ENCODE measurements around the gene PRIMPOL.
"Not testable (repeated sequence)": the region's sequence is repeated elsewhere in the genome, so short reads cannot be mapped to it uniquely, and the experiment has no call there.

PRIMPOL gene

GRCh38 chr4:184733654-184734524, 84.4 kb downstream of the PRIMPOL start, which contains the start of gene CENPU:
CENPU (minus strand) TSS chr4:184734096; CDS start chr4:184734062, 34 bp downstream.
- TF ChIP-seq CTCF (IDR thresholded peaks at IDR 0.05; ENCODE audit: low read depth, low read length, missing control alignments) = no peak
- peak; percentile 97 for DNase-seq (ENCODE audit: low read depth)
- peak within 1 kb of the TSS; percentile 85 for H3K4me3 ChIP-seq (ENCODE audit: low read depth, low read length)
- in situ Hi-C loops (cut with HindIII; ENCODE audit: low sequenced_read_pairs) = no loop called here

- peak overlapping the region; percentile 85 for H3K4me3 ChIP-seq (ENCODE audit: low read depth, low read length)
- in situ Hi-C loops (cut with HindIII; ENCODE audit: low sequenced_read_pairs) = no loop called here
- DNase-seq (ENCODE audit: low read depth) = no peak
- TF ChIP-seq CTCF (IDR thresholded peaks at IDR 0.05; ENCODE audit: low read depth, low read length, missing control alignments) = no peak
Measured at GRCh38 chr4:184734758-184735157, 85.2 kb downstream of the PRIMPOL start.

GRCh38 chr4:184739575-184739974, 90.0 kb downstream of the PRIMPOL start:
- DNase-seq (ENCODE audit: low read depth); in situ Hi-C loops (cut with HindIII; ENCODE audit: low sequenced_read_pairs); H3K4me3 ChIP-seq (ENCODE audit: low read depth, low read length): not testable (repeated sequence)

- no peak for TF ChIP-seq CTCF (IDR thresholded peaks at IDR 0.05; ENCODE audit: low read depth, low read length, missing control alignments)
- in situ Hi-C loops (cut with HindIII; ENCODE audit: low sequenced_read_pairs) = no loop called here
Measured at GRCh38 chr4:184740980-184741391, 91.4 kb downstream of the PRIMPOL start.

GRCh38 chr4:184741651-184742050, 92.1 kb downstream of the PRIMPOL start:
- in situ Hi-C loops (cut with HindIII; ENCODE audit: low sequenced_read_pairs); DNase-seq (ENCODE audit: low read depth); H3K4me3 ChIP-seq (ENCODE audit: low read depth, low read length): not testable (repeated sequence)

More at GRCh38 chr4:184740980-184741391, 91.4 kb downstream of the PRIMPOL start:
- H3K4me3 ChIP-seq (ENCODE audit: low read depth, low read length) = no peak overlapping the region
- DNase-seq (ENCODE audit: low read depth) = no peak

GRCh38 chr4:184743650-184744049, 94.1 kb downstream of the PRIMPOL start:
- DNase-seq (ENCODE audit: low read depth) = no peak
- in situ Hi-C loops (cut with HindIII; ENCODE audit: low sequenced_read_pairs) = no loop called here
- H3K4me3 ChIP-seq (ENCODE audit: low read depth, low read length) = no peak overlapping the region
- no peak for TF ChIP-seq CTCF (IDR thresholded peaks at IDR 0.05; ENCODE audit: low read depth, low read length, missing control alignments)

GRCh38 chr4:184744236-184744635, 94.7 kb downstream of the PRIMPOL start:
- TF ChIP-seq CTCF (IDR thresholded peaks at IDR 0.05; ENCODE audit: low read depth, low read length, missing control alignments) = no peak
- in situ Hi-C loops (cut with HindIII; ENCODE audit: low sequenced_read_pairs) = no loop called here
- no peak overlapping the region for H3K4me3 ChIP-seq (ENCODE audit: low read depth, low read length)
- DNase-seq (ENCODE audit: low read depth) = no peak

Data from astrocyte of the cerebellum (primary cell).